ENCODE results near the gene IGFN1.

The IGFN1 gene

GRCh38 chr1:201276891-201277290 is 86.3 kb downstream of the IGFN1 start:
- no peaks in the 10 kb centered on the region for H3K36me3 ChIP-seq
- no peaks in the 10 kb centered on the region for H4K20me1 ChIP-seq
- H3K4me1 ChIP-seq, result peaks cover 9% of the 10 kb centered on the region
- no peak for TF ChIP-seq Cebpa-rat (IDR thresholded peaks at IDR 0.05)
- no peak overlapping the region for H3K27ac ChIP-seq
- no peaks in the 10 kb centered on the region for H3K27me3 ChIP-seq
- no peaks in the 10 kb centered on the region for H3K9me3 ChIP-seq
- H3K4me3 ChIP-seq, result no peak overlapping the region
- H3K9ac ChIP-seq, result no peak overlapping the region
- no peak overlapping the region for H3K4me2 ChIP-seq

GRCh38 chr1:201277441-201277840 is 86.8 kb downstream of the IGFN1 start:
- Histone ChIP-seq H3K27me3 (no peaks in the 10 kb centered on the region), H3K27ac (no peak overlapping the region), H3K4me2 (no peak overlapping the region), H3K4me1 (peaks cover 15% of the 10 kb centered on the region), H3K36me3 (no peaks in the 10 kb centered on the region), H3K9me3 (no peaks in the 10 kb centered on the region), H3K4me3 (no peak overlapping the region), H4K20me1 (no peaks in the 10 kb centered on the region), H3K9ac (no peak overlapping the region)
- TF ChIP-seq Cebpa-rat (IDR thresholded peaks at IDR 0.05), result no peak

All from BLaER1 (cell line).